Measurements from ENCODE around the gene RNF10.
"Not testable (repeated sequence)": the region's sequence is repeated elsewhere in the genome, so short reads cannot be mapped to it uniquely, and the experiment has no call there.

RNF10 gene

GRCh38 chr12:120580787-120581723 is 46.9 kb downstream of the RNF10 start, which contains the start of gene POP5:
POP5 (minus strand) TSS chr12:120581402; CDS start chr12:120581362, 40 bp downstream.
- DNase-seq (ENCODE audit: low spot score), result peak; percentile 99

GRCh38 chr12:120581998-120582397 is 47.8 kb downstream of the RNF10 start:
- DNase-seq (ENCODE audit: low spot score), result no peak

- DNase-seq (ENCODE audit: low spot score), result peak; percentile 81
Measured at GRCh38 chr12:120583478-120584030, 49.4 kb downstream of the RNF10 start.

- no peak for DNase-seq (ENCODE audit: low spot score)
Measured at GRCh38 chr12:120584343-120585149, 50.4 kb downstream of the RNF10 start.

- DNase-seq (ENCODE audit: low spot score), result peak; percentile 56
Measured at GRCh38 chr12:120586206-120586605, 52.0 kb downstream of the RNF10 start.

- DNase-seq (ENCODE audit: low spot score), result no peak
Measured at GRCh38 chr12:120586860-120587259, 52.7 kb downstream of the RNF10 start.

- DNase-seq (ENCODE audit: low spot score), result no peak
Measured at GRCh38 chr12:120588371-120588770, 54.2 kb downstream of the RNF10 start.

GRCh38 chr12:120588948-120589930 is 55.1 kb downstream of the RNF10 start:
- DNase-seq (ENCODE audit: low spot score), result no peak

GRCh38 chr12:120590741-120591407 is 56.7 kb downstream of the RNF10 start:
- DNase-seq (ENCODE audit: low spot score), result no peak

GRCh38 chr12:120592121-120593049 is 58.2 kb downstream of the RNF10 start:
- no peak for DNase-seq (ENCODE audit: low spot score)

GRCh38 chr12:120596901-120597300 is 62.7 kb downstream of the RNF10 start:
- DNase-seq (ENCODE audit: low spot score), result no peak

GRCh38 chr12:120597861-120598260 is 63.7 kb downstream of the RNF10 start:
- no peak for DNase-seq (ENCODE audit: low spot score)

- DNase-seq (ENCODE audit: low spot score), result no peak
Measured at GRCh38 chr12:120598674-120599463, 64.7 kb downstream of the RNF10 start.

- DNase-seq (ENCODE audit: low spot score), result no peak
Measured at GRCh38 chr12:120599672-120600552, 65.8 kb downstream of the RNF10 start.

- DNase-seq (ENCODE audit: low spot score), result not testable (repeated sequence)
Measured at GRCh38 chr12:120602416-120602815, 68.3 kb downstream of the RNF10 start.

GRCh38 chr12:120610560-120610959 is 76.4 kb downstream of the RNF10 start:
- DNase-seq (ENCODE audit: low spot score), result no peak

GRCh38 chr12:120611534-120611933 is 77.4 kb downstream of the RNF10 start:
- DNase-seq (ENCODE audit: low spot score), result not testable (repeated sequence)

GRCh38 chr12:120614848-120615247 is 80.7 kb downstream of the RNF10 start:
- no peak for DNase-seq (ENCODE audit: low spot score)

Measured in cerebellar cortex (tissue), 1 donor.